Ishikawa (cell line): ENCODE data around the gene DDAH1.

Experiments used
- CEBPB ChIP-seq: IDR thresholded peaks from 2 replicates; pipeline ENCODE4 v1.6.1; 2012
- CREB1 ChIP-seq: IDR thresholded peaks from 2 replicates; pipeline ENCODE4 v1.6.1; 2012; ENCODE audit warnings: low read depth
- EGR1 ChIP-seq: IDR thresholded peaks from 2 replicates; pipeline ENCODE4 v1.6.1; 2012
- EP300 ChIP-seq: IDR thresholded peaks from 2 replicates; pipeline ENCODE4 v1.6.1; 2012; ENCODE audit warnings: borderline replicate concordance
- FOXM1 ChIP-seq: IDR thresholded peaks from 2 replicates; pipeline ENCODE4 v1.6.1; 2012; ENCODE audit warnings: low read depth, borderline replicate concordance
- MAX ChIP-seq: IDR thresholded peaks from 2 replicates; pipeline ENCODE4 v1.6.1; 2012
- NFIC ChIP-seq: IDR thresholded peaks from 2 replicates; pipeline ENCODE4 v1.6.1; 2012
- RAD21 ChIP-seq: IDR thresholded peaks from 2 replicates; pipeline ENCODE4 v1.6.1; 2012; ENCODE audit warnings: low read depth
- REST ChIP-seq: IDR thresholded peaks from 2 replicates; pipeline ENCODE4 v1.6.1; 2012; ENCODE audit warnings: low read depth, mild to moderate bottlenecking
- TAF1 ChIP-seq: IDR thresholded peaks from 2 replicates; pipeline ENCODE4 v1.6.1; 2012; ENCODE audit warnings: low read depth, mild to moderate bottlenecking
- TCF12 ChIP-seq: IDR thresholded peaks from 2 replicates; pipeline ENCODE4 v1.6.1; 2012; ENCODE audit warnings: low read depth
- TEAD4 ChIP-seq: IDR thresholded peaks from 2 replicates; pipeline ENCODE4 v1.6.1; 2012
- YY1 ChIP-seq: IDR thresholded peaks from 2 replicates; pipeline ENCODE4 v1.6.1; 2012; ENCODE audit warnings: low read depth
- ZBTB7A ChIP-seq: IDR thresholded peaks from 2 replicates; pipeline ENCODE4 v1.6.1; 2012; ENCODE audit warnings: low read depth
- TF ChIP-seq, protein P1 (sequence below): IDR thresholded peaks from 2 replicates; pipeline ENCODE4 v1.6.1; 2012

DDAH1 gene

DNA sequence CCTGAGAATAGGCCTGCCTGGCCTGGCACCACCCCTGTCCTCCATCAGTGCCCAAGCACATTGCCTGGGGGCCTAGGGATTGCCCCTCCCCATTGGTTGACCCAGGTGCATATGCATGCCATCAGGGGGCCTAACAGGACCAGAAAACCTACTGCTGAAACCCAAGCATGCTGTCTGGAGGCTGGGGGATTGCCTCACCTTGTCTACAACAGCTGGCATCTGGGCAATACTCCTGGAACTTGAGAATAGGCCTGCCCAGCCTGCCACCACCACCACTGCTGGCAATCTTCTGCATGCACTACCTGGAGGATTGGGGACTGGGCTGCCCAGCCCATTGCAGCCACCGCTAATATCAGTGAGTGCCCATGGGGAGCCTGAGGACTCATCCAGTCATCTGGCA is 132.4 kb downstream of the DDAH1 start:
- TF ChIP-seq EP300 (no peak), TEAD4 (no peak), EGR1 (no peak)

DNA sequence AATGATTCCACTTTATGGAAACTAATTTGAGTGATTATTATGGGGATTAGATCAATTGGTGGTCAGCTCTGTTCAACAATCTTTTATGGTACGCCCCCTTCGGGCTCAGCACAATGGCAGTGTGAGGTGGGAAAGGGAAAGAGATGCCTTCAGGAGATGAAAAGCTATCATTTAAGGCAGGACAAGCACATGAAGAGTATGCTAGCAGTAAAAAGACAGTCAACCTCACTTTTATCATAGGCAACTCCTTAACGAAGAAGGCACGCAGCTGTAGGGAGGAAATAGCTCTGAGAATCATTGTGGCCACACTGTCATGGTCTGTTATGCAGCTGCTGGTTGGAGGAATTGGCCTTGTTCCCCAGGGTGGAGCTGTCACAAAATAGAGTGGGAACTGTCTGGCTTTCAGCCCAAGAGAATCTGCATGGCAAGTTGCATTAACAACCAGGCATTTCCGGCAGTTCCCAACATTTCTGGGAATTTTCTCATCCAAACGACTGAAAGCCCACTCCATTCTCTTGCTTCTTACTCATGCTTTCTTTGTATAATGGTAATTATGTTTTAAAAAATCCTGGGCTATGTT is 134.2 kb downstream of the DDAH1 start:
- TF ChIP-seq YY1 (no peak), CEBPB (no peak), TEAD4 (no peak; the same call in 1 of the 2 replicates), TCF12 (no peak), RAD21 (no peak), EP300 (no peak), TAF1 (no peak), NFIC (peak; percentile 59)

DNA sequence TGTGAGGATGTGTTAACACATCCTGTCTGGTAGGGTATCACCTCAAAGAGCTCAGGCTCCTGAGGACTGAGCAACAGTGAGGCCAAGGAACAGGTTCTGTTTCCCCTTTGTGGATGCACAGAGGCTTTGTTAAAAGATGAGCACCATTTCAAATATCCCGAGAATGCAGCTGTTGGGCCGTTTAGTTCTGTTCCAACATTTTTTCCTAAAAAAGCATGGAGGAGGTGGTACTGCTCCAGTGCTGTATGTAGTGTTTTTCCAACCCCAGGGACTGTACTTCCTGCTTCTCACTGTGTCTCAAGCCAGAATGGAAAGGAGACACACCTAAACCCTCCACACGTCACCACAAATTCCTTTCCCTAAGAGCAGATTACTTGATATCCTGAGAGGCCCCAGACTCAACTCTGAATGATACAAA is 134.7 kb downstream of the DDAH1 start:
- TF ChIP-seq TEAD4: peak; percentile 70
- no peak for TF ChIP-seq YY1
- no peak for TF ChIP-seq TAF1
- TF ChIP-seq FOXM1: peak; percentile 41; the same call in 1 of the 2 replicates
- peak; percentile 69; the same call in 1 of the 2 replicates for TF ChIP-seq EP300
- peak; percentile 51 for TF ChIP-seq TCF12
- TF ChIP-seq MAX: no peak
- TF ChIP-seq REST: no peak
- peak; percentile 21; the same call in 1 of the 2 replicates for TF ChIP-seq NFIC
- TF ChIP-seq CREB1: no peak

DNA sequence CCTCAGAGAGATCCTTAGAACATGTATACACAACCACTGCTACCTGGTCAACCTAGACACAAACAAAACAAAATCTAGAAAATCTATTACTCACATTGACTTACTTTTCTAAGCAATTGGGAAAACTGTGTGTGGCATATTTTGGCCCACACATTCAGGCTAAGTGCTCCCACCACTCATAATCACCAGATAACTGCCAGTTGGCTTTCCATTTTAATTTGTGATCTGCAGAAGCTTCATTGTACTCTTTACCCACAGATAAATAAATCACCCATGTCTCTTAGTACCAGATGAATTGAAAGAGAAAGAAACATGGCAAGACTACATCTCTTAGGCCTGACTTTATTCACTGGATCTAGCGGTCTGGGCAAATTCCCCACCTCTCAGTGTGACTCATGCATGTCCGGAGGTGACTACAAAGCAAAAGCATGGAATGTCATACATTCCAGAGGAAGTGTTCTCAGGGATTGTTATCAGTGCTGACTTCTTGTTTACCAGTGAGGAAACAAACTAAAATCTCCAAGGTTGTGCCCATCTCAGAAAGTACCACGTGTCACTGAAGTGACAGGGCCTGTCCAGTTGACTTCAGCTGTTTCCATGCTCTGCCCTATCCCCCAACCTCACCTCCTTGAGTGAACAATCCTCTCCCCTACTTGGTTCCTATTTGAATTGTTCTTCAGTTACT is 136.1 kb downstream of the DDAH1 start:
- TF ChIP-seq TAF1 (no peak), YY1 (no peak), CEBPB (no peak), RAD21 (no peak), EGR1 (no peak), CREB1 (no peak), TEAD4 (peak; percentile 95), NFIC (peak; percentile 61), TCF12 (peak; percentile 72), ZBTB7A (no peak), MAX (peak; percentile 66), EP300 (peak; percentile 81; the same call in 1 of the 2 replicates), REST (no peak), FOXM1 (peak; percentile 60; the same call in 1 of the 2 replicates)
- TF ChIP-seq, protein P1, sequence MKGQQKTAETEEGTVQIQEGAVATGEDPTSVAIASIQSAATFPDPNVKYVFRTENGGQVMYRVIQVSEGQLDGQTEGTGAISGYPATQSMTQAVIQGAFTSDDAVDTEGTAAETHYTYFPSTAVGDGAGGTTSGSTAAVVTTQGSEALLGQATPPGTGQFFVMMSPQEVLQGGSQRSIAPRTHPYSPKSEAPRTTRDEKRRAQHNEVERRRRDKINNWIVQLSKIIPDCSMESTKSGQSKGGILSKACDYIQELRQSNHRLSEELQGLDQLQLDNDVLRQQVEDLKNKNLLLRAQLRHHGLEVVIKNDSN: 0 out of 2 replicates have a peak, but pooled peaks have one; percentile 33

DNA sequence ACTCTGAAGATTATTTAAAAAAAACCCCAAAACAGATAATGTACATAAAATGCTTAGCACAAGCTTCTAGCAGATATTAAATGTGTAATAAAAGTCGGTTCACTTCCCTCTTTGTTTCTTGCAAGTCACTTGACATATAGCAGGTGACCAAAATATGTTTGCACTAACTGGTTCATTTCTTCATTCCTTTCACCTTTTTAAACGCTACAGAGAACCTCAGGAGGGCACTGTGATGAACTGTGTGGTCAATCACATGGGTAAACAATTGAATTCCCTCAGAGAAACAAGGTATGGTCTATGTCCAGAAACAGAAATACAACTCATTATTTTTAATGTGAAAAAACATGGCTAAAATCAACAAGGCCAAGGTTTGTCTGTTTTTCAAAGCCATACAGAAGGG is 137.2 kb downstream of the DDAH1 start:
- TF ChIP-seq NFIC (no peak), TEAD4 (no peak), TCF12 (no peak), ZBTB7A (no peak)
- TF ChIP-seq, protein P1: no peak

DNA sequence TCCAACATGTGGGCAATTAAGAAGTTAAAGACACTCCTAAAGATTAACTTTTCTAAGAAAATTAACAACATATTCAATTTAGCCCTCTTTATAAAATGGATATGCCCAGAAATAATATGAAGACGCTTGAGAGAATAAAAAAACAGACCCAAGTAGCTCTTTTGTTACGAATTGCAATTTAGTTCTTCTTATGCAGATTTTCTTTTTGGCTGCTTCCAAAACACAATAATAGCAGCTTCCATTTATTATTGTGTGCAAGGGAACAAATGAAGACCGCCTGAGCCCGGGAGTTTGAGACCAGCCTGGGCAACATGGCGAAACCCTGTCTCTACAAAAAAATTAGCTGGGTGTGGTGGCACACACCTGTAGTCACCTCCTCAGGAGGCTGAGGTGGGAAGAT is 138.1 kb downstream of the DDAH1 start:
- TF ChIP-seq CREB1 (no peak), TEAD4 (no peak), EGR1 (no peak), CEBPB (no peak), NFIC (no peak), EP300 (no peak), MAX (no peak), TAF1 (no peak), REST (no peak), ZBTB7A (no peak), FOXM1 (no peak), RAD21 (no peak), TCF12 (no peak), YY1 (no peak)
- TF ChIP-seq, protein P1: no peak
